HepG2 (cell line): ENCODE data around the gene GCNT4. TPM values are rescaled to one million over a fixed set of nuclear protein-coding genes. Genes with fewer than 3 reads are reported as not detected.
A peak's percentile ranks its signal among the peaks of the same experiment; 100 is the strongest.

Source experiments
- ATAD3A ChIP-seq: sonication (generic); formaldehyde crosslinking; IDR thresholded peaks from 2 replicates; pipeline ENCODE4 v1.4.0; 2020; ENCODE audit warnings: missing genetic modification reagents
- CENPT ChIP-seq: sonication (generic); formaldehyde crosslinking; IDR thresholded peaks from 2 replicates; pipeline ENCODE4 v1.8.0; 2022; ENCODE audit warnings: low read depth, mild to moderate bottlenecking, moderate library complexity, missing genetic modification reagents
- ERF ChIP-seq: IDR thresholded peaks from 2 replicates; pipeline ENCODE4 v1.6.1; 2018; ENCODE audit warnings: missing biosample characterization, missing genetic modification reagents
- ISL2 ChIP-seq: sonication (generic); formaldehyde crosslinking; IDR thresholded peaks from 2 replicates; pipeline ENCODE4 v1.5.0; 2020; ENCODE audit warnings: missing genetic modification reagents
- KAT8 ChIP-seq: IDR thresholded peaks from 2 replicates; pipeline ENCODE4 v1.6.1; 2016; ENCODE audit warnings: missing genetic modification reagents, missing compliant biosample characterization
- KLF16 ChIP-seq, 2 experiments: sonication (generic) in 1 of 2; formaldehyde crosslinking in 1 of 2; IDR thresholded peaks; 2 replicates each; pipeline versions ENCODE4 v1.6.1 to v1.8.0; 2016 to 2023; ENCODE audit warnings: missing genetic modification reagents in 2 of 2, missing compliant biosample characterization in 1 of 2
- KLF9 ChIP-seq: IDR thresholded peaks from 2 replicates; pipeline ENCODE4 v1.6.1; 2016; ENCODE audit warnings: low read depth
- NCOA2 ChIP-seq: sonication (generic); formaldehyde crosslinking; IDR thresholded peaks from 2 replicates; pipeline ENCODE4 v1.8.0; 2022; ENCODE audit warnings: inconsistent platforms
- NKX3-1 ChIP-seq: sonication (generic); formaldehyde crosslinking; IDR thresholded peaks from 2 replicates; pipeline ENCODE4 v1.5.0; 2020; ENCODE audit warnings: missing genetic modification reagents
- NR1H2 ChIP-seq: sonication (generic); formaldehyde crosslinking; IDR thresholded peaks from 2 replicates; pipeline ENCODE4 v1.8.1; 2022; ENCODE audit warnings: low read depth, missing genetic modification reagents, borderline replicate concordance
- NR2F6 ChIP-seq, 2 experiments: IDR thresholded peaks; 2 replicates each; pipeline ENCODE4 v1.6.1; 2016; ENCODE audit warnings: antibody characterized with exemption in 1 of 2, mild to moderate bottlenecking in 1 of 2
- PHF20 ChIP-seq: sonication (generic); formaldehyde crosslinking; IDR thresholded peaks from 2 replicates; pipeline ENCODE4 v1.5.0; 2020; ENCODE audit warnings: mild to moderate bottlenecking, missing genetic modification reagents
- POLR2A ChIP-seq, 2 experiments: IDR thresholded peaks; 2 replicates each; pipeline ENCODE4 v1.6.1; 2011; ENCODE audit warnings: low read depth in 2 of 2, low read length in 2 of 2, mild to moderate bottlenecking in 1 of 2, moderate library complexity in 1 of 2; ENCODE audit not compliant: insufficient read depth in 1 of 2
- YEATS2 ChIP-seq: sonication (generic); formaldehyde crosslinking; IDR thresholded peaks from 2 replicates; pipeline ENCODE4 v1.4.0; 2020; ENCODE audit warnings: missing genetic modification reagents, borderline replicate concordance
- ZFP36L1 ChIP-seq: sonication (generic); formaldehyde crosslinking; IDR thresholded peaks from 2 replicates; pipeline ENCODE4 v1.8.0; 2022; ENCODE audit warnings: mild to moderate bottlenecking, missing genetic modification reagents, moderate library complexity
- ZNF263 ChIP-seq: sonication (generic); formaldehyde crosslinking; IDR thresholded peaks from 2 replicates; pipeline ENCODE4 v1.4.0; 2020; ENCODE audit warnings: missing genetic modification reagents
- ZNF33B ChIP-seq: sonication (generic); formaldehyde crosslinking; IDR thresholded peaks from 2 replicates; pipeline ENCODE4 v1.5.1; 2020; ENCODE audit warnings: mild to moderate bottlenecking, missing genetic modification reagents
- ZNF549 ChIP-seq: sonication (generic); formaldehyde crosslinking; IDR thresholded peaks from 2 replicates; pipeline ENCODE4 v1.5.0; 2020; ENCODE audit warnings: missing genetic modification reagents
- ZNF598 ChIP-seq: sonication (generic); formaldehyde crosslinking; IDR thresholded peaks from 2 replicates; pipeline ENCODE4 v1.5.1; 2020; ENCODE audit warnings: mild to moderate bottlenecking, missing genetic modification reagents, borderline replicate concordance
- ZNF879 ChIP-seq: sonication (generic); formaldehyde crosslinking; IDR thresholded peaks from 2 replicates; pipeline ENCODE4 v1.8.1; 2023; ENCODE audit warnings: missing genetic modification reagents
- polyA plus RNA-seq, 8 experiments: library from polyadenylated mRNA; depleted of rRNA in 3 of 8; stranded (reverse) in 7 of 8; unstranded in 1 of 8; fragments of >200 nt; fragmentation: Illumina TruSeq in 4 of 8; extraction: Trizol in 4 of 8; gene quantifications; 2 replicates each; pipeline versions ENCODE4 v1.2.1 to v1.2.3, GENCODE V29; 2011 to 2016; ENCODE audit warnings: low read depth in 4 of 8, missing spikeins in 1 of 8, mixed read lengths in 1 of 8; ENCODE audit not compliant: insufficient read depth in 1 of 8
- total RNA-seq, 5 experiments: library from RNA; depleted of rRNA; stranded (reverse); fragments of >200 nt; fragmentation: Illumina TruSeq; extraction: Trizol; gene quantifications; 2 replicates each; pipeline ENCODE4 v1.2.3, GENCODE V29; 2016; ENCODE audit warnings: low read depth in 1 of 5
- TF ChIP-seq, protein P1 (sequence below): sonication (generic); formaldehyde crosslinking; IDR thresholded peaks from 2 replicates; pipeline ENCODE4 v1.4.0; 2020; ENCODE audit warnings: low read depth, missing genetic modification reagents
- TF ChIP-seq, protein P2 (sequence below): sonication (generic); formaldehyde crosslinking; conservative IDR thresholded peaks from 2 replicates; pipeline ENCODE4 v1.4.0; 2020; ENCODE audit warnings: missing genetic modification reagents
- TF ChIP-seq, protein P3 (sequence below): sonication (generic); formaldehyde crosslinking; conservative IDR thresholded peaks from 2 replicates; pipeline ENCODE4 v1.4.0; 2020; ENCODE audit warnings: missing genetic modification reagents
- TF ChIP-seq, protein P4 (sequence below): sonication (generic); formaldehyde crosslinking; conservative IDR thresholded peaks from 2 replicates; pipeline ENCODE4 v1.8.0; 2022; ENCODE audit warnings: missing genetic modification reagents

Gene GCNT4
- total and polyA plus RNA-seq, 2 of the 13 experiments (the other 11 are each of a cell fraction or from before 2014, with no cell fraction given): 0.22 to 0.38 TPM

DNA sequence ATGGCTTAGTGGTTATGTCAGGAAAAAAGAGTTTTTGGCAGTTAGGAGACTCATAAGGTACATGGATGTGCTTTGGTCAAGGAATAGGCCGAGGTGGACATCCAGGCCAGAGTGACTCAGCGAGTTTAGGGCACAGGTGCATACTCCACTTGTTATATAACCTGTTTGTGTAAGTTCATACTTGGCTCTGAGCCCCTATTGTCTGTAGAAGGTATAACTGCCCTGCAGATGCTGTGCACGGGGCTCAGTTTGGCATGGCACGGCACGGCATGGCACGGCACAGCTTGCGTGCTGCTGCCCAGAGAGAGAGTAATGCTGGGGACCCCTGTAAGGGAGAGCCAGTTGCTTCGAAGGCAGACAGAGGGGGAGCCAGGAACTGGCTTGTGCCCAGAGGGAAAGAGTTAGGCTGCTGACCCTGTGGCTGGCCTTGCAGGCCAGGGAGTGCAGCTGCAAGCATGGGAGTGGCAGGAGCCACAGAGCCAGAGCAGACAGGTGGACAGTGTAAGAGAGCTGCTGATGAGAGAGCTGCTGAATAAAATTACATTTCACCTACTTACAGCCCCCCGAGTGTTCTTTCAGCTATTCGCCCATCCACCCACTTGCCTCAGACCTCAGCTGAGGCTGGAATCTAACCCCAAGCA is 32.2 kb downstream of the GCNT4 start (continued):
- TF ChIP-seq, protein P1, sequence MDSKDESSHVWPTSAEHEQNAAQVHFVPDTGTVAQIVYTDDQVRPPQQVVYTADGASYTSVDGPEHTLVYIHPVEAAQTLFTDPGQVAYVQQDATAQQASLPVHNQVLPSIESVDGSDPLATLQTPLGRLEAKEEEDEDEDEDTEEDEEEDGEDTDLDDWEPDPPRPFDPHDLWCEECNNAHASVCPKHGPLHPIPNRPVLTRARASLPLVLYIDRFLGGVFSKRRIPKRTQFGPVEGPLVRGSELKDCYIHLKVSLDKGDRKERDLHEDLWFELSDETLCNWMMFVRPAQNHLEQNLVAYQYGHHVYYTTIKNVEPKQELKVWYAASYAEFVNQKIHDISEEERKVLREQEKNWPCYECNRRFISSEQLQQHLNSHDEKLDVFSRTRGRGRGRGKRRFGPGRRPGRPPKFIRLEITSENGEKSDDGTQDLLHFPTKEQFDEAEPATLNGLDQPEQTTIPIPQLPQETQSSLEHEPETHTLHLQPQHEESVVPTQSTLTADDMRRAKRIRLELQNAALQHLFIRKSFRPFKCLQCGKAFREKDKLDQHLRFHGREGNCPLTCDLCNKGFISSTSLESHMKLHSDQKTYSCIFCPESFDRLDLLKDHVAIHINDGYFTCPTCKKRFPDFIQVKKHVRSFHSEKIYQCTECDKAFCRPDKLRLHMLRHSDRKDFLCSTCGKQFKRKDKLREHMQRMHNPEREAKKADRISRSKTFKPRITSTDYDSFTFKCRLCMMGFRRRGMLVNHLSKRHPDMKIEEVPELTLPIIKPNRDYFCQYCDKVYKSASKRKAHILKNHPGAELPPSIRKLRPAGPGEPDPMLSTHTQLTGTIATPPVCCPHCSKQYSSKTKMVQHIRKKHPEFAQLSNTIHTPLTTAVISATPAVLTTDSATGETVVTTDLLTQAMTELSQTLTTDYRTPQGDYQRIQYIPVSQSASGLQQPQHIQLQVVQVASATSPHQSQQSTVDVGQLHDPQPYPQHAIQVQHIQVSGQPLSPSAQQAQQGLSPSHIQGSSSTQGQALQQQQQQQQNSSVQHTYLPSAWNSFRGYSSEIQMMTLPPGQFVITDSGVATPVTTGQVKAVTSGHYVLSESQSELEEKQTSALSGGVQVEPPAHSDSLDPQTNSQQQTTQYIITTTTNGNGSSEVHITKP: no peak
- TF ChIP-seq ATAD3A (CRISPR knock-in tag) (no peak), YEATS2 (CRISPR knock-in tag) (no peak), NR2F6 (IDR thresholded peaks at IDR 0.05) (no peak), NR2F6 (CRISPR knock-in tag; IDR thresholded peaks at IDR 0.05) (0 out of 2 replicates have a peak, but pooled peaks have one; percentile 28), ZNF879 (CRISPR knock-in tag) (no peak), NKX3-1 (CRISPR knock-in tag) (no peak), NCOA2 (CRISPR knock-in tag) (peak; percentile 69), ZNF598 (CRISPR knock-in tag) (no peak), CENPT (CRISPR knock-in tag) (no peak), ZNF33B (CRISPR knock-in tag) (no peak), ERF (peak; percentile 75), KAT8 (CRISPR knock-in tag) (peak; percentile 66), ZFP36L1 (no peak), POLR2A (IDR thresholded peaks at IDR 0.05; ENCODE audit: insufficient read depth in 1 of 2, low read depth in 2 of 2, low read length in 2 of 2) (no peak), ZNF263 (CRISPR knock-in tag) (no peak), ISL2 (CRISPR knock-in tag) (no peak), KLF9 (CRISPR knock-in tag) (no peak), PHF20 (CRISPR knock-in tag) (no peak), ZNF549 (no peak), KLF16 (CRISPR knock-in tag; IDR thresholded peaks at IDR 0.05) (no peak), NR1H2 (CRISPR knock-in tag) (no peak)
- TF ChIP-seq, protein P2, sequence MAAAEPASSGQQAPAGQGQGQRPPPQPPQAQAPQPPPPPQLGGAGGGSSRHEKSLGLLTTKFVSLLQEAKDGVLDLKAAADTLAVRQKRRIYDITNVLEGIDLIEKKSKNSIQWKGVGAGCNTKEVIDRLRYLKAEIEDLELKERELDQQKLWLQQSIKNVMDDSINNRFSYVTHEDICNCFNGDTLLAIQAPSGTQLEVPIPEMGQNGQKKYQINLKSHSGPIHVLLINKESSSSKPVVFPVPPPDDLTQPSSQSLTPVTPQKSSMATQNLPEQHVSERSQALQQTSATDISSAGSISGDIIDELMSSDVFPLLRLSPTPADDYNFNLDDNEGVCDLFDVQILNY: no peak
- TF ChIP-seq, protein P3, sequence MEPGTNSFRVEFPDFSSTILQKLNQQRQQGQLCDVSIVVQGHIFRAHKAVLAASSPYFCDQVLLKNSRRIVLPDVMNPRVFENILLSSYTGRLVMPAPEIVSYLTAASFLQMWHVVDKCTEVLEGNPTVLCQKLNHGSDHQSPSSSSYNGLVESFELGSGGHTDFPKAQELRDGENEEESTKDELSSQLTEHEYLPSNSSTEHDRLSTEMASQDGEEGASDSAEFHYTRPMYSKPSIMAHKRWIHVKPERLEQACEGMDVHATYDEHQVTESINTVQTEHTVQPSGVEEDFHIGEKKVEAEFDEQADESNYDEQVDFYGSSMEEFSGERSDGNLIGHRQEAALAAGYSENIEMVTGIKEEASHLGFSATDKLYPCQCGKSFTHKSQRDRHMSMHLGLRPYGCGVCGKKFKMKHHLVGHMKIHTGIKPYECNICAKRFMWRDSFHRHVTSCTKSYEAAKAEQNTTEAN (CRISPR knock-in tag): no peak
- TF ChIP-seq, protein P4, sequence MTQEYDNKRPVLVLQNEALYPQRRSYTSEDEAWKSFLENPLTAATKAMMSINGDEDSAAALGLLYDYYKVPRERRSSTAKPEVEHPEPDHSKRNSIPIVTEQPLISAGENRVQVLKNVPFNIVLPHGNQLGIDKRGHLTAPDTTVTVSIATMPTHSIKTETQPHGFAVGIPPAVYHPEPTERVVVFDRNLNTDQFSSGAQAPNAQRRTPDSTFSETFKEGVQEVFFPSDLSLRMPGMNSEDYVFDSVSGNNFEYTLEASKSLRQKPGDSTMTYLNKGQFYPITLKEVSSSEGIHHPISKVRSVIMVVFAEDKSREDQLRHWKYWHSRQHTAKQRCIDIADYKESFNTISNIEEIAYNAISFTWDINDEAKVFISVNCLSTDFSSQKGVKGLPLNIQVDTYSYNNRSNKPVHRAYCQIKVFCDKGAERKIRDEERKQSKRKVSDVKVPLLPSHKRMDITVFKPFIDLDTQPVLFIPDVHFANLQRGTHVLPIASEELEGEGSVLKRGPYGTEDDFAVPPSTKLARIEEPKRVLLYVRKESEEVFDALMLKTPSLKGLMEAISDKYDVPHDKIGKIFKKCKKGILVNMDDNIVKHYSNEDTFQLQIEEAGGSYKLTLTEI (CRISPR knock-in tag): no peak
